Fibroblast of lung (primary cell): Measurements from ENCODE around the gene SH3PXD2A. TPM values are rescaled to one million over a fixed set of nuclear protein-coding genes. Genes with fewer than 3 reads are reported as not detected.

Experiments used
- DNase-seq, 2 donors: peaks; one replicate each; pipeline versions ENCODE4 v3.0.0 to v3.0.0-alpha.2; 2010; ENCODE audit warnings: low read depth in 2 of 2
- H2AFZ ChIP-seq: 2 replicates; pipeline ENCODE4 v1.5.1; 2012; ENCODE audit warnings: low read length, control low read depth, inconsistent platforms
- H3K27ac ChIP-seq: 2 replicates; pipeline ENCODE4 v1.5.1; 2011; ENCODE audit warnings: low read length, control low read depth; ENCODE audit not compliant: insufficient read depth
- H3K27me3 ChIP-seq: 2 replicates; pipeline ENCODE4 v1.5.1; 2011; ENCODE audit warnings: mild to moderate bottlenecking, low read length; ENCODE audit not compliant: control insufficient read depth, insufficient read depth
- H3K36me3 ChIP-seq: 2 replicates; pipeline ENCODE4 v1.5.1; 2011; ENCODE audit warnings: low read length; ENCODE audit not compliant: control insufficient read depth, insufficient read depth
- H3K4me1 ChIP-seq: 2 replicates; pipeline ENCODE4 v1.5.1; 2011; ENCODE audit warnings: low read length; ENCODE audit not compliant: control insufficient read depth, insufficient read depth; ENCODE audit errors: extremely low read depth
- H3K4me2 ChIP-seq: 2 replicates; pipeline ENCODE4 v1.5.1; 2011; ENCODE audit warnings: low read length, control low read depth; ENCODE audit not compliant: insufficient read depth; ENCODE audit errors: extremely low read depth
- H3K4me3 ChIP-seq, 4 experiments: fragments of 200-600 bp in 1 of 4; sonication (generic) in 1 of 4; replicated peaks in 1 of 4; 2 replicates each; pipeline ENCODE4 v1.5.1; 2011 to 2016; ENCODE audit warnings: low read length in 4 of 4, low read depth in 3 of 4, mild to moderate bottlenecking in 3 of 4, control low read depth in 2 of 4, inconsistent platforms in 1 of 4, mixed read lengths in 1 of 4; ENCODE audit not compliant: insufficient read depth in 1 of 4; ENCODE audit errors: control extremely low read depth in 1 of 4
- H3K79me2 ChIP-seq: 2 replicates; pipeline ENCODE4 v1.5.1; 2012; ENCODE audit warnings: mild to moderate bottlenecking, low read length, inconsistent platforms; ENCODE audit not compliant: control insufficient read depth, insufficient read depth
- H3K9ac ChIP-seq: 2 replicates; pipeline ENCODE4 v1.5.1; 2011; ENCODE audit warnings: mild to moderate bottlenecking, low read length, control low read depth; ENCODE audit not compliant: insufficient read depth
- H3K9me3 ChIP-seq: 2 replicates; pipeline ENCODE4 v1.5.1; 2012; ENCODE audit warnings: low read depth, low read length; ENCODE audit not compliant: control insufficient read depth, insufficient read depth
- H4K20me1 ChIP-seq: 2 replicates; pipeline ENCODE4 v1.5.1; 2011; ENCODE audit warnings: low read length; ENCODE audit not compliant: control insufficient read depth, insufficient read depth; ENCODE audit errors: extremely low read depth
- CTCF ChIP-seq, 2 donors: IDR thresholded peaks in 1 of 2; conservative IDR thresholded peaks in 1 of 2; 1 replicate in 1 of 2; 2 replicates in 1 of 2; pipeline ENCODE4 v1.5.1; 2011 to 2012; ENCODE audit warnings: low read length in 2 of 2, control low read depth in 1 of 2, inconsistent platforms in 1 of 2, low read depth in 1 of 2, mild to moderate bottlenecking in 1 of 2
- EZH2 ChIP-seq: IDR thresholded peaks from 2 replicates; pipeline ENCODE4 v1.5.1; 2012; ENCODE audit warnings: low read length, control low read depth, mild to moderate bottlenecking; ENCODE audit errors: missing control alignments
- polyA plus RNA-seq, 2 donors: library from polyadenylated mRNA; depleted of rRNA in 1 of 2; stranded (reverse) in 1 of 2; unstranded in 1 of 2; fragments of >200 nt; gene quantifications; 2 replicates each; pipeline ENCODE4 v1.2.1, GENCODE V29; 2011 to 2012; ENCODE audit warnings: missing spikeins in 1 of 2
- total RNA-seq: library from RNA; depleted of rRNA; stranded (reverse); fragments of >200 nt; gene quantifications from 2 replicates; pipeline ENCODE4 v1.2.1, GENCODE V29; 2014

The SH3PXD2A gene
- total and polyA plus RNA-seq, 2 donors (not counting 1 experiment from before 2014, with no cell fraction given), result 25.5 to 33.2 TPM

- no peak for TF ChIP-seq EZH2
- no peak for TF ChIP-seq CTCF (conservative IDR thresholded peaks at IDR 0.05 in 1 of 2, IDR thresholded peaks at IDR 0.05 in 1 of 2; ENCODE audit: low read depth in 1 of 2, low read length in 2 of 2)
- Histone ChIP-seq H4K20me1 (no peaks in the 10 kb centered on the region), H3K4me1 (no peaks in the 10 kb centered on the region)
Measured at GRCh38 chr10:103808780-103809179, 46.6 kb downstream of the SH3PXD2A start.

GRCh38 chr10:103807996-103808395 is 47.4 kb downstream of the SH3PXD2A start:
- Histone ChIP-seq H3K79me2 (no peaks in the 10 kb centered on the region), H3K36me3 (peaks cover 2% of the 10 kb centered on the region), H3K4me2 (no peak overlapping the region), H3K9ac (no peak overlapping the region), H3K27me3 (no peaks in the 10 kb centered on the region), H3K27ac (no peak overlapping the region), H3K9me3 (no peaks in the 10 kb centered on the region), H3K4me3 (no peak overlapping the region), H3K4me1 (no peaks in the 10 kb centered on the region), H4K20me1 (no peaks in the 10 kb centered on the region), H2AFZ (no peak overlapping the region)
- TF ChIP-seq EZH2, result no peak
- no peak for TF ChIP-seq CTCF (conservative IDR thresholded peaks at IDR 0.05 in 1 of 2, IDR thresholded peaks at IDR 0.05 in 1 of 2; ENCODE audit: low read depth in 1 of 2, low read length in 2 of 2)
- no peak for DNase-seq

More at GRCh38 chr10:103808780-103809179, 46.6 kb downstream of the SH3PXD2A start:
- Histone ChIP-seq H3K36me3 (peaks cover 2% of the 10 kb centered on the region), H3K4me3 (no peak overlapping the region), H3K9me3 (no peaks in the 10 kb centered on the region), H3K27ac (no peak overlapping the region), H3K79me2 (no peaks in the 10 kb centered on the region), H3K4me2 (no peak overlapping the region), H2AFZ (no peak overlapping the region), H3K9ac (no peak overlapping the region), H3K27me3 (no peaks in the 10 kb centered on the region)
- no peak for DNase-seq

- Histone ChIP-seq H3K9ac (no peak overlapping the region), H3K27me3 (no peaks in the 10 kb centered on the region), H3K27ac (no peak overlapping the region), H3K9me3 (no peaks in the 10 kb centered on the region), H3K4me3 (no peak overlapping the region), H4K20me1 (no peaks in the 10 kb centered on the region), H3K4me2 (no peak overlapping the region), H3K79me2 (no peaks in the 10 kb centered on the region), H3K4me1 (no peaks in the 10 kb centered on the region), H2AFZ (no peak overlapping the region), H3K36me3 (peaks cover 2% of the 10 kb centered on the region)
- TF ChIP-seq CTCF (conservative IDR thresholded peaks at IDR 0.05 in 1 of 2, IDR thresholded peaks at IDR 0.05 in 1 of 2; ENCODE audit: low read depth in 1 of 2, low read length in 2 of 2) (no peak), EZH2 (no peak)
- no peak for DNase-seq
Measured at GRCh38 chr10:103806395-103807187, 48.8 kb downstream of the SH3PXD2A start.
